Astrocyte of the spinal cord (primary cell): Measurements from ENCODE around the gene ENOSF1.
"Not testable (repeated sequence)": the region's sequence is repeated elsewhere in the genome, so short reads cannot be mapped to it uniquely, and the experiment has no call there.

Experiments used
- DNase-seq: peaks from one replicate; pipeline ENCODE4 v3.0.0; 2011; ENCODE audit warnings: low read depth, low spot score
- H3K4me3 ChIP-seq: 2 replicates; pipeline ENCODE4 v1.5.1; 2011; ENCODE audit warnings: low read depth, mild to moderate bottlenecking, low read length, moderate library complexity
- in situ Hi-C: cut with HindIII; loops from 2 replicates; pipeline ENCODE4 v1.10.0; 2017; ENCODE audit warnings: low sequenced_read_pairs
- TF ChIP-seq, protein P1 (sequence below): IDR thresholded peaks from 2 replicates; pipeline ENCODE4 v1.5.1; 2012; ENCODE audit warnings: low read depth, mild to moderate bottlenecking, low read length, inconsistent platforms

Gene ENOSF1

DNA sequence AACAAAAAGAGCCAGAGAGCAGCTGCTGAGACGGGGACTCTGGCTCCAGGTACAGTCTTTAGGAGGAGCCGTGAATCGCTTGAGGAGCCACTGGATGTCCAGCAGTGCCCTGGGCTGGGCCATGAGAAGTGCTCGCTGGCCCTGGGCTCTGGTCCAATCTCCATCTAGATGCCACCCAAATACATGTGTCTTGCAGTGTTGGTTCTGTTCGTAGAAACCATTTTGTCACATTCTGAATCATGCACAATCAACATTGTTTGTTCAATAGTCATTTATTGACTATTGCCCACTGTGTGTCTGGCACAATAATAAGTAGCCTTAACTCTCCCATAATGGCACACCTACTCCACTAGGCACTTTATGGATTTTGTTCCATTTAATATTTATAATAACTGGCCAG lies 28.9 kb downstream of the ENOSF1 start:
- TF ChIP-seq, protein P1, sequence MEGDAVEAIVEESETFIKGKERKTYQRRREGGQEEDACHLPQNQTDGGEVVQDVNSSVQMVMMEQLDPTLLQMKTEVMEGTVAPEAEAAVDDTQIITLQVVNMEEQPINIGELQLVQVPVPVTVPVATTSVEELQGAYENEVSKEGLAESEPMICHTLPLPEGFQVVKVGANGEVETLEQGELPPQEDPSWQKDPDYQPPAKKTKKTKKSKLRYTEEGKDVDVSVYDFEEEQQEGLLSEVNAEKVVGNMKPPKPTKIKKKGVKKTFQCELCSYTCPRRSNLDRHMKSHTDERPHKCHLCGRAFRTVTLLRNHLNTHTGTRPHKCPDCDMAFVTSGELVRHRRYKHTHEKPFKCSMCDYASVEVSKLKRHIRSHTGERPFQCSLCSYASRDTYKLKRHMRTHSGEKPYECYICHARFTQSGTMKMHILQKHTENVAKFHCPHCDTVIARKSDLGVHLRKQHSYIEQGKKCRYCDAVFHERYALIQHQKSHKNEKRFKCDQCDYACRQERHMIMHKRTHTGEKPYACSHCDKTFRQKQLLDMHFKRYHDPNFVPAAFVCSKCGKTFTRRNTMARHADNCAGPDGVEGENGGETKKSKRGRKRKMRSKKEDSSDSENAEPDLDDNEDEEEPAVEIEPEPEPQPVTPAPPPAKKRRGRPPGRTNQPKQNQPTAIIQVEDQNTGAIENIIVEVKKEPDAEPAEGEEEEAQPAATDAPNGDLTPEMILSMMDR: no peak
- in situ Hi-C loops: no loop called here
- no peak for DNase-seq
- no peak overlapping the region for H3K4me3 ChIP-seq

DNA sequence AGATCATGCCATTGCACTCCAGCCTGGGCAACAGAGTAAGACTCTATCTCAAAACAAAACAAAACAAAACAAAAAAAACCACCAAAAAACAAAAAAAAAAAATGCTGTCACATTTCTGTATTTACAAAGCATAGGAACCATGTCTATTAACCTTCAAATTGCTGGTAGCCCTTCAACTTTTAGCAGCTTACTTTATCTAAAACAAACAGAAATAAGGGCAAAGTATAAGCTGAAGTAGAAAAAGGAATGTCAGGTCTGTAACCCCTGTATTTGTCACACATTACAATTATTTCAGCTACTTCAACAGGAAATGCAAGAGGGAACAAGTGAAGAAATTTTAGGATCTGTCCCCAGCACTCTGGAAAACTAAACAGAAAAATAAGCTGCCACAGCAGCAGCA lies 29.6 kb downstream of the ENOSF1 start:
- in situ Hi-C loops: no loop called here
- no peak for DNase-seq
- H3K4me3 ChIP-seq: no peak overlapping the region
- TF ChIP-seq, protein P1: no peak

DNA sequence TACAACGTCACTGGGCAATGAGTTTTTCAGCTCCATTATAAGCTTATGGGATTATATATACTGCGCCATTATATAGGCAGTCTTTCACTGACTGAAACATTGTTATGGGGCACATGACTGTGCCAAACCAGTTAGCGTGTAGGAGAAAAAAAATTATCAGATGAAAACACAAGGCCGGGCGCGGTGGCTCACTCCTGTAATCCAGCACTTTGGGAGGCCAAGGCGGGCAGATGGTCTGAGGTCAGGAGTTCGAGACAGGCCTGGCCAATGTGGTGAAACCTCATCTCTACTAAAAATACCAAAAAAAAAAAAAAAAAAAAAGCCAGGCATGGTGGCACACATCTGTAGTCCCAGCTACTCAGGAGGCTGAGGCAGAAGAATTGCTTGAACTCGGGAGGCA lies 30.0 kb downstream of the ENOSF1 start:
- DNase-seq, H3K4me3 ChIP-seq, in situ Hi-C loops: not testable (repeated sequence)

DNA sequence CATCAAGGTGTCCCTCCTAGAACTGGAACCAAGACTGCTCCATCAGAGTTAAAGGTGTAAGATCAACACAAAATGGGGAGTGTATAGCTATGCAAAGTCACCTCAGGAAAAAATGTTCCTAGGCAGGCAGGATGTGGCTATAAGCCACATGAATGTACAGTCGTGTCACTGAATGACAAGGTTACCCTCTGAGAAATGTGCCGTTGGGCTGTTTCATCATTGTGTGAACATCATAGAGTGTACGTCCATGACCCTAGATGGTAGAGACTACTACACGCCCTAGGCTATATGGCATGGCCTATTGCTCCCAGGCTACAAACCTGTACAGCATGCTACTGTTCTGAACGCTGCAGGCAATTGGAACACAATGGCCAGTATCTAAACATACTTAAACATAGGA lies 30.4 kb downstream of the ENOSF1 start:
- no peak overlapping the region for H3K4me3 ChIP-seq
- TF ChIP-seq, protein P1: no peak
- DNase-seq: no peak
- in situ Hi-C loops: no loop called here

DNA sequence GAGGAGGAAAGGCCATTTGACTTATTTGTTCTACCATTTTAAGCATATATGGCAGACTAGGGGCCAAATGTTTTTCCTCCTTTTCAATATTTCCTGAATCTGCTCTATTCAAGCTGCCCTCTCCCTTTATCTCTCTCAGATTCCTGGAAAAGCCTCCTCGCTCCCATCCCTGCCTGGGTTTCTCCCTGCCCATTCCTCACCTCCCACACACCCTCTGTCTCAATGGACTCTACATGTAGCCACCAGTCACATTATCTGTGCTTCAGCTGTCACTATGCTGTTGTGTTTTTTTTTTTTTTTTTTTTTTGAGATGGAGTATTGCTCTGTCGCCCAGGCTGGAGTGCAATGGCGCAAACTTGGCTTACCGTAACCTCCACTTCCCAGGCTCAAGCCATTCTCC lies 32.0 kb downstream of the ENOSF1 start:
- in situ Hi-C loops: no loop called here
- H3K4me3 ChIP-seq: no peak overlapping the region
- TF ChIP-seq, protein P1: no peak
- no peak for DNase-seq

DNA sequence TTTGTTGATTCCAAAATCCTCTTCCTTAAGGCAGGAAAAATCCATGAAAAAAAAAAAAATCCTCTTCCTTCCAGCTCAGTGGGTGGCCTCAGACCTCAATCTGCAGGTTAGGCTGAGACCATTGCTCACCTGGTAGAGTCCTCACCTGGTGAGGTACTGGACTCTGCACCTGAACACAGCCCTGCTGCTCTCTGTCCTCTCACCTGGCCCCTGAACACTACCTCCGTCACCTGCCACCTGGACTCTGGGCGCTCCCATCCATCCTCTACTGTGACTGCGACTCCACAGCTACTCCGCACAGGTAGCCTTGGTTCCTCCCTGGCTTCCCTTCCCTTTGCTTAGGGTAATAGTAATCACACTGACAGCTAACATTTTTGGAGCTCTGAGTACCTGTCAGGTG lies 32.9 kb downstream of the ENOSF1 start:
- TF ChIP-seq, protein P1: no peak
- H3K4me3 ChIP-seq: no peak overlapping the region
- no peak for DNase-seq
- in situ Hi-C loops: no loop called here

DNA sequence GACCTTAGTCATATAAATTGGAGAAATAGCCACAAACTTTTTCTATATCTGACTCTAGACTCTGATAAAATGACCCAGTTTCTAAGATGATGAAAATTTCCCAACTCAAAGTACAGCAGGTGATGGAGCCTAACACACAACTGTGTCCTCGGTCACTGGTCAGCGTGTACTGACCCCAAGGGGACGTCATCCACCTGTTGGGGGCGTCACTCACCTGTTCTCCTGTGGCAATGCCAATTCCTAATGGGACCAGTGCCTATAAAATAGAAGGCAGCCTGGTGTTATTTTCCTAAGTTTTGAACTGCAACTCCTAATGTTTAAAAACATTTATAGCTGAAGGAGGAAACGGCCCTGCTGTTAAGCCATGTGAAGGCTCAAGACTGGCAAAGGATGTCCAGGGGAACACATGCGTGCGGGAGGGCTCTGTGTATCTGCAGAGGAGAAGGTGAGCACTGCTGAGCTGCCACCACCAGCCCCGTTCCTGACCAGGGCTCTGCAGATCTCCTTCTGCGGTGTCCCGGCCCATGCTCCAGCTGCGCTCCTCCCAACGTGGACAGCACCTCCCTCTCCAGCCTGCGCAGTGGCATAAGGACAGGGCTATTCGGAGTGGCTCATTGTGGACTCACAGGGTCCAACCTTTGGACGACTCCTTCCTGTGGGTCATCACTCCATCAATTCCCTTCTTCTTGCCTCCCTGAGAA lies 33.8 kb downstream of the ENOSF1 start:
- H3K4me3 ChIP-seq: no peak overlapping the region
- no peak for DNase-seq
- in situ Hi-C loops: no loop called here
- TF ChIP-seq, protein P1: no peak
